ENCODE measurements around the gene HSD11B1. TPM values are rescaled to one million over a fixed set of nuclear protein-coding genes. Genes with fewer than 3 reads are reported as not detected.

The HSD11B1 gene
- total RNA-seq, 1 experiment from 2014 or later: 0.27 TPM

DNA sequence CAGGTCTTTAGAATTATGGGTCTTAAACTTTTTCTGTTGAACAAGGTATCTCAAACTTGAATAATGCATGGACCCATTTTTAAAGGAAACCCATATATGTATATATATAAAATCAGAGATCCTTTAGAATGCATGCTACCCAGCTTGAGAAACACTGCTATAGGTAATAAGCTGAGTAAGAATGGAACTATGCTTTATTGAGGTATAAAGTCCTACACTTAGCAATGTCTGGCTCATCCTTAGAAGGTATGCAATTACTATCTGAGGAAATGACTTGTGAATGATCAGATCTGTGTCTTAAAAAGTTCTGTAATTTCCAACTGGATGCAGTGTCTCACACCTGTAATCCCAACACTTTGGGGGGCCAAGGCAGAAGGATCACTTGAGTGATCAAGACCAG is 62.5 kb downstream of the HSD11B1 start:
- Histone ChIP-seq H3K36me3 (ENCODE audit: control insufficient read depth in 1 of 2, insufficient read depth in 2 of 2, low read length in 2 of 2) (no peaks in the 10 kb centered on the region), H3K27me3 (ENCODE audit: insufficient read depth, low read length) (no peaks in the 10 kb centered on the region), H3K9me3 (ENCODE audit: control insufficient read depth in 1 of 2, insufficient read depth in 1 of 2, low read depth in 1 of 2, low read length in 2 of 2) (no peaks in the 10 kb centered on the region; a peak in 1 of 4 replicates), H3K9me2 (ENCODE audit: insufficient read depth) (no peaks in the 10 kb centered on the region), H3K9ac (ENCODE audit: low read length) (no peak overlapping the region), H3K4me2 (ENCODE audit: low read length) (no peak overlapping the region), H3K4me1 (ENCODE audit: control insufficient read depth in 1 of 2, insufficient read depth in 2 of 2, low read length in 2 of 2) (no peaks in the 10 kb centered on the region), H3K79me2 (ENCODE audit: insufficient read depth, low read length) (no peaks in the 10 kb centered on the region), H2AFZ (ENCODE audit: low read depth, low read length, poor library complexity, severe bottlenecking) (no peak overlapping the region), H3K4me3 (replicated peaks in 1 of 2; ENCODE audit: low read depth in 1 of 2, low read length in 2 of 2) (no peak overlapping the region), H3K27ac (ENCODE audit: low read depth, low read length) (no peak overlapping the region), H4K20me1 (ENCODE audit: insufficient read depth) (no peaks in the 10 kb centered on the region)
- intact Hi-C loops (cut with micrococcal nuclease): no loop called here
- RAD21 ChIA-PET (ENCODE audit: low non-redundant PET in 1 of 2, low total read pairs in 2 of 2, uncharacterized antibody in 2 of 2, unreplicated experiment in 2 of 2): no interaction called here
- DNase-seq (ENCODE audit: low read depth, low spot score) (no peak), ATAC-seq (no peak)
- POLR2A ChIA-PET: no interaction called here
- CTCF ChIA-PET: interaction anchor here (1.0 kb wide), 1 partner anchor 19 kb away, joined by 4 read pairs; no protein-coding TSS in a partner anchor
- TF ChIP-seq ZNF274 (IDR thresholded peaks at IDR 0.05; ENCODE audit: low read depth, low read length) (no peak), FOSL1 (IDR thresholded peaks at IDR 0.05; ENCODE audit: low read depth) (no peak), POLR2AphosphoS5 (IDR thresholded peaks at IDR 0.05; ENCODE audit: low read depth, low read length) (no peak), TCF7L2 (IDR thresholded peaks at IDR 0.05; ENCODE audit: borderline replicate concordance, extremely low read depth, insufficient read depth, insufficient read length) (no peak), EZH2 (IDR thresholded peaks at IDR 0.05) (no peak), CBX3 (IDR thresholded peaks at IDR 0.05; ENCODE audit: low read depth) (no peak), CEBPB (IDR thresholded peaks at IDR 0.05; ENCODE audit: low read depth) (no peak), ELF1 (IDR thresholded peaks at IDR 0.05; ENCODE audit: borderline replicate concordance, low read depth) (no peak), RAD21 (IDR thresholded peaks at IDR 0.05; ENCODE audit: low read depth) (no peak)
- TF ChIP-seq, protein P1, sequence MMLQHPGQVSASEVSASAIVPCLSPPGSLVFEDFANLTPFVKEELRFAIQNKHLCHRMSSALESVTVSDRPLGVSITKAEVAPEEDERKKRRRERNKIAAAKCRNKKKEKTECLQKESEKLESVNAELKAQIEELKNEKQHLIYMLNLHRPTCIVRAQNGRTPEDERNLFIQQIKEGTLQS (IDR thresholded peaks at IDR 0.05): no peak
- BruUV-seq (replicated peaks): no TSS peak

DNA sequence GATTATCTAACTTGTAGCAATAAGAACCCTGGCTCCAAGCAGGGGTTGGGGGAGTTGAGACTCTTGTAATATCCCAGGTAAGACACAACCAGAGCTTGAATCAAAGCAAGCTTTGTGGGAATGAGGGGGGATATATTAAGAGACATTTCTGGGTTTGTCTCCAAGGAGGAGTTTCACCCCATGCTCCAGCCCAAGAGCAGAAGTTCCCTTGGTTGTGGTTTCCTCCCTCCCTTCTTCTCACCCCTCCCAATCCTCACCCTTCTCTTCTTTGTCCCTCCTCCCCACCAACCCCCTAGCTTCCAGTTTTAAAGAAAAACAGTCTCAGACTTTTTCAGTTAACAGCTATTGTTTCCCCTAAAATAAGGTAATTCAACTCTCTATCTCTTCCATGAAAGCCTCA is 63.1 kb downstream of the HSD11B1 start:
- ATAC-seq (no peak), DNase-seq (ENCODE audit: low read depth, low spot score) (no peak)
- Histone ChIP-seq H3K9me3 (ENCODE audit: control insufficient read depth in 1 of 2, insufficient read depth in 1 of 2, low read depth in 1 of 2, low read length in 2 of 2) (no peaks in the 10 kb centered on the region; a peak in 1 of 4 replicates), H3K79me2 (ENCODE audit: insufficient read depth, low read length) (no peaks in the 10 kb centered on the region), H3K4me1 (ENCODE audit: control insufficient read depth in 1 of 2, insufficient read depth in 2 of 2, low read length in 2 of 2) (no peaks in the 10 kb centered on the region), H3K4me3 (replicated peaks in 1 of 2; ENCODE audit: low read depth in 1 of 2, low read length in 2 of 2) (no peak overlapping the region), H2AFZ (ENCODE audit: low read depth, low read length, poor library complexity, severe bottlenecking) (no peak overlapping the region), H3K4me2 (ENCODE audit: low read length) (no peak overlapping the region), H3K27ac (ENCODE audit: low read depth, low read length) (no peak overlapping the region), H3K36me3 (ENCODE audit: control insufficient read depth in 1 of 2, insufficient read depth in 2 of 2, low read length in 2 of 2) (no peaks in the 10 kb centered on the region), H3K9me2 (ENCODE audit: insufficient read depth) (no peaks in the 10 kb centered on the region), H3K9ac (ENCODE audit: low read length) (no peak overlapping the region), H4K20me1 (ENCODE audit: insufficient read depth) (no peaks in the 10 kb centered on the region), H3K27me3 (ENCODE audit: insufficient read depth, low read length) (no peaks in the 10 kb centered on the region)
- ChIA-PET POLR2A (no interaction called here), CTCF (interaction anchor here (1.0 kb wide), 1 partner anchor 20 kb away, joined by 4 read pairs; no protein-coding TSS in a partner anchor), RAD21 (ENCODE audit: low non-redundant PET in 1 of 2, low total read pairs in 2 of 2, uncharacterized antibody in 2 of 2, unreplicated experiment in 2 of 2) (no interaction called here)
- no TSS peak for BruUV-seq (replicated peaks)
- intact Hi-C loops (cut with micrococcal nuclease): no loop called here
- no peak for TF ChIP-seq FOSL1 (IDR thresholded peaks at IDR 0.05; ENCODE audit: low read depth)
- TF ChIP-seq POLR2AphosphoS5 (IDR thresholded peaks at IDR 0.05; ENCODE audit: low read depth, low read length): no peak
- TF ChIP-seq, protein P2, sequence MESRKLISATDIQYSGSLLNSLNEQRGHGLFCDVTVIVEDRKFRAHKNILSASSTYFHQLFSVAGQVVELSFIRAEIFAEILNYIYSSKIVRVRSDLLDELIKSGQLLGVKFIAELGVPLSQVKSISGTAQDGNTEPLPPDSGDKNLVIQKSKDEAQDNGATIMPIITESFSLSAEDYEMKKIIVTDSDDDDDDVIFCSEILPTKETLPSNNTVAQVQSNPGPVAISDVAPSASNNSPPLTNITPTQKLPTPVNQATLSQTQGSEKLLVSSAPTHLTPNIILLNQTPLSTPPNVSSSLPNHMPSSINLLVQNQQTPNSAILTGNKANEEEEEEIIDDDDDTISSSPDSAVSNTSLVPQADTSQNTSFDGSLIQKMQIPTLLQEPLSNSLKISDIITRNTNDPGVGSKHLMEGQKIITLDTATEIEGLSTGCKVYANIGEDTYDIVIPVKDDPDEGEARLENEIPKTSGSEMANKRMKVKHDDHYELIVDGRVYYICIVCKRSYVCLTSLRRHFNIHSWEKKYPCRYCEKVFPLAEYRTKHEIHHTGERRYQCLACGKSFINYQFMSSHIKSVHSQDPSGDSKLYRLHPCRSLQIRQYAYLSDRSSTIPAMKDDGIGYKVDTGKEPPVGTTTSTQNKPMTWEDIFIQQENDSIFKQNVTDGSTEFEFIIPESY (IDR thresholded peaks at IDR 0.05; ENCODE audit: extremely low read depth, insufficient replicate concordance, low read length): no peak
- no peak for TF ChIP-seq RAD21 (IDR thresholded peaks at IDR 0.05; ENCODE audit: low read depth)
- TF ChIP-seq EZH2 (IDR thresholded peaks at IDR 0.05): no peak
- TF ChIP-seq ZNF274 (IDR thresholded peaks at IDR 0.05; ENCODE audit: low read depth, low read length): no peak
- no peak for TF ChIP-seq SP1 (IDR thresholded peaks at IDR 0.05; ENCODE audit: low read depth)
- no peak for TF ChIP-seq YY1 (IDR thresholded peaks at IDR 0.05; ENCODE audit: extremely low read depth, insufficient replicate concordance, low read depth, low read length)
- no peak for TF ChIP-seq EGR1 (IDR thresholded peaks at IDR 0.05; ENCODE audit: low read depth)
- no peak for TF ChIP-seq ZFX (IDR thresholded peaks at IDR 0.05)
